Muscle layer of duodenum (tissue), 2 donors: Measurements from ENCODE around the gene NAALADL2.

Source experiments
- H3K27ac ChIP-seq: one replicate; pipeline ENCODE4 v1.7.0; 2013; ENCODE audit warnings: mild to moderate bottlenecking, low read length
- H3K27me3 ChIP-seq: one replicate; pipeline ENCODE4 v1.7.0; 2013; ENCODE audit warnings: low read depth, mild to moderate bottlenecking, control low read depth, low read length
- H3K36me3 ChIP-seq, 2 donors: one replicate each; pipeline ENCODE4 v1.7.0; 2013; ENCODE audit warnings: low read length in 2 of 2, control low read depth in 1 of 2, mild to moderate bottlenecking in 1 of 2; ENCODE audit not compliant: insufficient read depth in 2 of 2, control insufficient read depth in 1 of 2
- H3K4me1 ChIP-seq, 2 donors: one replicate each; pipeline ENCODE4 v1.7.0; 2013; ENCODE audit warnings: low read length in 2 of 2, mild to moderate bottlenecking in 2 of 2, control low read depth in 1 of 2, moderate library complexity in 1 of 2; ENCODE audit not compliant: insufficient read depth in 2 of 2, control insufficient read depth in 1 of 2
- H3K4me3 ChIP-seq, 2 donors: one replicate each; pipeline ENCODE4 v1.7.0; 2013; ENCODE audit warnings: low read length in 2 of 2, low read depth in 1 of 2, mild to moderate bottlenecking in 1 of 2
- H3K9me3 ChIP-seq, 2 donors: one replicate each; pipeline ENCODE4 v1.7.0; 2013; ENCODE audit warnings: low read length in 2 of 2, control low read depth in 1 of 2, mild to moderate bottlenecking in 1 of 2; ENCODE audit not compliant: control insufficient read depth in 1 of 2
- donor health status: healthy.

The NAALADL2 gene

GRCh38 chr3:175041369-175041768 lies 182.2 kb downstream of the NAALADL2 start:
- Histone ChIP-seq H3K27me3 (no peaks in the 10 kb centered on the region), H3K27ac (no peak overlapping the region), H3K4me1 (no peaks in the 10 kb centered on the region), H3K36me3 (no peaks in the 10 kb centered on the region), H3K9me3 (no peaks in the 10 kb centered on the region), H3K4me3 (no peak overlapping the region)

- Histone ChIP-seq H3K27me3 (no peaks in the 10 kb centered on the region), H3K36me3 (no peaks in the 10 kb centered on the region), H3K9me3 (peaks cover 9 to 15% of the 10 kb centered on the region in 2 donors), H3K4me3 (no peak overlapping the region), H3K4me1 (no peaks in the 10 kb centered on the region), H3K27ac (no peak overlapping the region)
Measured at GRCh38 chr3:175046601-175047000, 187.5 kb downstream of the NAALADL2 start.

GRCh38 chr3:175047786-175048185 lies 188.7 kb downstream of the NAALADL2 start:
- Histone ChIP-seq H3K9me3 (peaks cover 9 to 15% of the 10 kb centered on the region in 2 donors), H3K4me1 (no peaks in the 10 kb centered on the region), H3K36me3 (no peaks in the 10 kb centered on the region), H3K4me3 (no peak overlapping the region), H3K27ac (no peak overlapping the region), H3K27me3 (no peaks in the 10 kb centered on the region)

- H3K4me3 ChIP-seq, result no peak overlapping the region
- H3K9me3 ChIP-seq, result peaks cover 0 to 13% of the 10 kb centered on the region in 2 donors
- H3K4me1 ChIP-seq, result no peaks in the 10 kb centered on the region
- H3K27ac ChIP-seq, result no peak overlapping the region
- no peaks in the 10 kb centered on the region for H3K36me3 ChIP-seq
- no peaks in the 10 kb centered on the region for H3K27me3 ChIP-seq
Measured at GRCh38 chr3:175057401-175057800, 198.3 kb downstream of the NAALADL2 start.

GRCh38 chr3:175059788-175060187 lies 200.7 kb downstream of the NAALADL2 start:
- no peak overlapping the region for H3K4me3 ChIP-seq
- no peaks in the 10 kb centered on the region for H3K36me3 ChIP-seq
- no peaks in the 10 kb centered on the region for H3K4me1 ChIP-seq
- H3K27ac ChIP-seq, result no peak overlapping the region
- peaks cover 0 to 9% of the 10 kb centered on the region in 2 donors for H3K9me3 ChIP-seq
- H3K27me3 ChIP-seq, result no peaks in the 10 kb centered on the region

GRCh38 chr3:175065497-175065896 lies 206.4 kb downstream of the NAALADL2 start:
- no peaks in the 10 kb centered on the region for H3K36me3 ChIP-seq
- H3K9me3 ChIP-seq, result no peaks in the 10 kb centered on the region
- no peaks in the 10 kb centered on the region for H3K4me1 ChIP-seq
- no peak overlapping the region for H3K27ac ChIP-seq
- no peaks in the 10 kb centered on the region for H3K27me3 ChIP-seq
- H3K4me3 ChIP-seq, result no peak overlapping the region

- no peaks in the 10 kb centered on the region for H3K9me3 ChIP-seq
Measured at GRCh38 chr3:175066617-175067415, 207.7 kb downstream of the NAALADL2 start.

GRCh38 chr3:175068587-175068986 lies 209.5 kb downstream of the NAALADL2 start:
- Histone ChIP-seq H3K27ac (no peak overlapping the region), H3K36me3 (no peaks in the 10 kb centered on the region), H3K27me3 (no peaks in the 10 kb centered on the region), H3K4me1 (no peaks in the 10 kb centered on the region), H3K4me3 (no peak overlapping the region), H3K9me3 (no peaks in the 10 kb centered on the region)

More at GRCh38 chr3:175066617-175067415, 207.7 kb downstream of the NAALADL2 start:
- Histone ChIP-seq H3K4me1 (no peaks in the 10 kb centered on the region), H3K36me3 (no peaks in the 10 kb centered on the region), H3K27ac (no peak overlapping the region), H3K27me3 (no peaks in the 10 kb centered on the region), H3K4me3 (no peak overlapping the region)

GRCh38 chr3:175070946-175071345 lies 211.8 kb downstream of the NAALADL2 start:
- Histone ChIP-seq H3K9me3 (no peaks in the 10 kb centered on the region), H3K27ac (no peak overlapping the region), H3K4me3 (no peak overlapping the region), H3K4me1 (no peaks in the 10 kb centered on the region), H3K27me3 (no peaks in the 10 kb centered on the region), H3K36me3 (no peaks in the 10 kb centered on the region)

GRCh38 chr3:175073219-175073905 lies 214.2 kb downstream of the NAALADL2 start:
- no peaks in the 10 kb centered on the region for H3K9me3 ChIP-seq
- H3K4me3 ChIP-seq, result no peak overlapping the region
- H3K4me1 ChIP-seq, result no peaks in the 10 kb centered on the region
- no peaks in the 10 kb centered on the region for H3K36me3 ChIP-seq
- no peak overlapping the region for H3K27ac ChIP-seq
- no peaks in the 10 kb centered on the region for H3K27me3 ChIP-seq

- H3K27me3 ChIP-seq, result no peaks in the 10 kb centered on the region
- H3K27ac ChIP-seq, result no peak overlapping the region
- no peak overlapping the region for H3K4me3 ChIP-seq
- H3K9me3 ChIP-seq, result no peaks in the 10 kb centered on the region
- H3K36me3 ChIP-seq, result no peaks in the 10 kb centered on the region
- H3K4me1 ChIP-seq, result no peaks in the 10 kb centered on the region
Measured at GRCh38 chr3:175075269-175075668, 216.1 kb downstream of the NAALADL2 start.
